ENCODE data around the gene SIAH2.

SIAH2 gene

DNA sequence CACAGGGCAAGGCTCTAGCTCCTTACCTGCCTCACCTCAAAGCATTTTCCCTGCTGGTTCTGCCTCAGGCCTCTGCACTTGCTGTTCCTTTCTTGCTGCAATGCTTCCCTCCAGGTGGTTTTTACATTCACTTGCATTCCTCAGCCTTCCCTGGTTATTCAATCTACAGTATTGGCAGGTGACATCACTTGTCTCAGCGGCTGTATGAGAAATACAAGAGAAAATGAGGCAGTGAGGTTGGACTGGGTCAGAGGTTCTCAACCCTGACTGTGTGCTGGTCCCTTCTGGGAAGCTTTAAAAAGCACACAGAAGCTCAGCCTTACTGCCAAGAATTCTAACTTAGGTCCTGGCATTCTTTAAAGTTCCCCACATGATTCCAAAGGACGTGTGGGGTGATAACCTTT, 26.7 kb downstream of the SIAH2 start:
- in situ Hi-C loops (cut with HindIII; ENCODE audit: low sequenced_read_pairs), result no loop called here

DNA sequence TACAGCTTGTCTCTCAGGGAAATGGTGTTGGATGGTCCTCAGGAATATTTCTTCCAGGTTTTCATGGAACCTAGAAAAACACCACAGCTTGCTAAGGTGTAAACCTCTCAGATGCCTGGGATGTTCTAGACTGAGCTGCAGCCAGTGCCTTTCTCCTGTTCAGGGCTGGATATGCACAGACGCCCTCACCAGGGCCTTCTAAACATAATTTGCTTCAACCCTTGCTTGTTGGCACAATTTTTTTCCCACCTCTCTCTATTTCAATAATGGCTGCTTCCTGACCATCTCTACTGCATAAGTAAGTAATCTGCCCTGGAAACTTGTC, 28.2 kb downstream of the SIAH2 start:
- in situ Hi-C loops (cut with HindIII; ENCODE audit: low sequenced_read_pairs), result no loop called here

DNA sequence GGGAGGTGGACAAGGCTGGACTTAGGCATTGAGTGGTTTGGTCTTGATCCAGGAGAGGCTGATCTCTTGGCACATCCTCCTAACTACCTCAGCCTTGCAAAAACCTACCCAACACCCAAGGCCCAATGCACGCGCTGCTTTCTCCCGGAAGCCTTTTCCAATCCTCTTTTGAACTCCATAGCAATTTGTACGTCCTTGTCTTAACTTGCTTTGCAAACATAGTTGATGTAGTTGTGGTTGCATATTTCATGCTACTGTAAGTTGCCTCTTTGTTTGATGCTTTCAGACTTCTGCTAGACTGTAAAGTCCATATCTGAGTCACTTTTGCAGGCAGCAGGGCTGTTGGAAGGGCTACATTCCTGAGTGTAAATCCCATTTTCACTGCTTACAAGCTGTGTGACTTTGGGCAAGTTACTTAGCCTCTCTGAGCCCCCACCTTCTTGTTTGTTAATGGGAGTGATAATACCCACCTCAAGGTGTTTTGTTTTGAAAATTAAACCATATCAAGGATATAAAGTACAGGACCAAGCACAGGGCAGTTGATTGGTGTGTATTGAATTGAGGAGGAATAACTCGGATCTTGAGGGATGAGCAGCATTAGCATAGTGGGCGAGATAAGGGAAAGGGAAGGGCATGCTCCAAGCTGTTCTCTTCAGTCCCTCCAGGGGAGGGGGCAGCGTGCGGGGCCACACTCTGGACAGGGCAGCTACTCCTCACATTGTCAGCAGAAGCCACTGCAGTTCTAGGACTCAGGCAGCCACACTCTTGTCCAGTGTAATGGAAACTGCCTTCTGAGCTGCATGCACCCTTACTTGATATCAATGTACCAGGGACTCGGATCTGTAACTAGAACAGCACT, 28.8 kb downstream of the SIAH2 start:
- in situ Hi-C loops (cut with HindIII; ENCODE audit: low sequenced_read_pairs), result no loop called here

DNA sequence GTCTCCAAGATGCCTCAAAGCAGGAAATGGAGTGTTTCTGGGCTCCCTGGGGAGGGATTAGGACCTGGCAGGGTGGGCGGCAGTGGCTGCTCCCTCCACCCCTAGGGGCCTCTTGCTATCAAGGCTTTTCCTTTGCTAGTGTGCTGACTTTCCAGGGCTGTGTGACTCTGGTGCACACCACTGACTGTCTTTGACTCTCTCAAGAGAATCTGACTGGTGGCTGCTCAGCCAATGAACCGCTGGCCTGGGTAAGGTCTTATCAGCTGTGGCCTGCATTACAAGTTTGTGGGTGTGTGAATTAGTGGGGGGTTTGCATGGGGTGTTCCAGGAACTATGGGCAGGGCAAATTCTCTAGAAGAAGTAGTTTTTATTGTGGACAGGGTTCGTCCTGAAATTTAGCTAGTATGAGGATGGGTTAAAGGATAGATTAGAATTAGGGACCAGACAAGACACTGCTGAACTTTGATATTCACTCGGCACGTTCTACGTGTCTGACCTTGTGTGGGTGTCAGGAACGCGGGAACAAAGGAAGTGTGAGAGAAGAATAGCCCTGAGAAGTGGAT, 29.5 kb downstream of the SIAH2 start:
- in situ Hi-C loops (cut with HindIII; ENCODE audit: low sequenced_read_pairs), result no loop called here

DNA sequence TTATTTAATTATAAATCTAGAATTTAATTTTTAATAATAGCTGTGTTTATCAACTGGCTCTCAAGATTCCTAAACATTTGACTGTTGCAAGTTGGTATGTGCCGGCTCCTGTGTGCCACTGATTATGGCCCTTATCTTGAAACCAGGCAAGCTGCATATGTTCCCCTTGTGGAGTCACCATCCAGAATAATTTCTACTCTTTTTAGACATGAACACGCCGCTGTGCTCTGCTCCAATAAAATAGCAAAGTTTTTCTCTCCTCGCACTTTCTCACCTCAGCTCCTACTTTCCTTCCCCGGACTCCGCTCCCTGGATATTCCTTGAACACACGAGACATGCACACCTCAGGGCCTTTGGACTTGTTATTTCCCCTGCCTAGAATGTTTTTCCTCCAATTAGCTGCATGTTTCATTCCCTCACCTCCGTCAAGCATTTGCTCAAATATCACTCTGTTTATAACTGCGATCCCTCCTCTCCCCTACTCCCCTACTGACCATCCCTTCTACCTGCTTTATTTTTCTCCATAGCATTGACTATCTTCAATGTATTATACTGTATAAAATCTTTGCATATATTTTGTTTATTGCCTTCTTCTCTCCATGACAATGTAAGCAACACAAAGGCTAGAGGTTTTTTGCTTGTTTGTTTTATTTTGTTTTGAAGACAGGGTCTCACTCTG, 33.1 kb downstream of the SIAH2 start:
- in situ Hi-C loops (cut with HindIII; ENCODE audit: low sequenced_read_pairs), result no loop called here

DNA sequence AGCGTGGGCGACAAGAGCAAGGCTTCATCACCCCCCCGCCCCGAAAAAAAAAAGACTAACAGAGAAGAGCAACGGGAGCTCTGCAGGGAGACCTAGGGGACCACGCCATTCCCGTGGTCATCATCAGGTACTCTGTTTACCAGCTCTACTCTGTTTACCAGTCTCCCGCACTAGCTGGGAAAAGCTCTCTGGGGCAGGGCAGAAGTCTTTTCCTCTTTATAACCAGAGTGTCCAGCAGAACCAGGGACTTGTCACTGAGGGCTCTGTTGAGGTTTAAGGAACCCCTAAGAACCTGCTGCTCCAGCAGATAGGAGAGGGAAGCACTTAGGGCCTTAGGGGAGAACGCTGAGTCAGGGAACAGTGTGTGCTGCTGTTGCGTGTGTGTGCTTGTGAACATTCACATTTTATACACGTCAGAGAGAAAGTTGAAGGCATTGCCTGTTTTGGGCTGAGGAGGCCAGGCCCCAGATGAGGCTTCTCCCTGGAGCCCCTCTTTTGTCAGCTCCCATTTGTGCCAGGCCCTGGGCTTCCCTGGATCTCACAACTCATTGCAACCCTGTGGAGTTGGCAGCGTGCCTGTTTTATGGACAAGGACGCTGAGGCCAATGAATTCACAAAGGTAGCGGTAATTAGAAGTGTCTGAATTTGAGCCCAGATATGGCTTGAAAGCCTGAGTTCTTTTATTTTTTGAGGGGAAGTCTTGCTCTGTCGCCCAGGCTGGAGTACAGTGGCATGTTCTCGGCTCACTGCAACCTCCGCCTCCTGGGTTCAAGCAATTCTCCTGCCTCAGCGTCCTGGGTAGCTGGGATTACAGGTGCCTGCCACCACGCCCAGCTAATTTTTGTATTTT, 35.1 kb downstream of the SIAH2 start:
- in situ Hi-C loops (cut with HindIII; ENCODE audit: low sequenced_read_pairs), result no loop called here

DNA sequence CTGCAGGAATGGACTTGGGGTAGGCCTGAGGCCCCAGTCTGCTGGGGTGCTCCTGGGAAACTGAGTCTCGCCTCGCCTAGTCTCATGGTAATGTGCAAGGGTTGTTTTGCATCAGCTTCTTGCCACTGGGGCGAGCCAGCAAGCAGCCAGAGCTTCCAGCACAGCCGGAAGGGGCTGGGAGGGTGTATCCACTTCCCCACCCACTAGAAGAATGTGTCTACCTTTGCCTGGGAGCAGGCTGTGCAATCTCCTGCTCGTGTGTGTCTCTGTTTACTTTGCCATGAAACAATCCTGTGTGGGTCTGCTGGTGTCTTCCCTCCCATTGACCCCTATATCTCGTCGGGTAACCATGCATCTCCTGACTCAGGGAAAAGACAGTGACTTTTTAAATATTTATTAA, 37.4 kb downstream of the SIAH2 start:
- in situ Hi-C loops (cut with HindIII; ENCODE audit: low sequenced_read_pairs), result no loop called here

DNA sequence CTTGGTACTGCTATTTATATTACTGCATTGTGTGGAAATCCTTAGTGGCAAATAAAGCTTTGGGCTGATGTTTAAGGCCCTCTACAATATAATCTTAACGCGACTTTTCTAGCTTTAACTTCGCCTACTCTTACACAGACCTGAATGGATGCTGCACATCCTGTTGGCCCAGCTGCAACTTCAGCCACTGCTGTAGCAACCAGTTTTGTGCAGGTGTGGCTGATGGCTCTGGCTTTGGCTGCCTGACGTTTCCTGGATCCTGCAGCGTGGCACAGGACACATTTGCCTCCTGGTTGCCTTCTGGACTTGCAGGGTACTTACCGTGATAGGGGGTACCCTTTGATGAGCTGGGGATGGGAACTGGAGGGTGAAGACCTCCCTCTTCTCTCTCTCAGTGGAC, 39.0 kb downstream of the SIAH2 start:
- in situ Hi-C loops (cut with HindIII; ENCODE audit: low sequenced_read_pairs), result no loop called here

DNA sequence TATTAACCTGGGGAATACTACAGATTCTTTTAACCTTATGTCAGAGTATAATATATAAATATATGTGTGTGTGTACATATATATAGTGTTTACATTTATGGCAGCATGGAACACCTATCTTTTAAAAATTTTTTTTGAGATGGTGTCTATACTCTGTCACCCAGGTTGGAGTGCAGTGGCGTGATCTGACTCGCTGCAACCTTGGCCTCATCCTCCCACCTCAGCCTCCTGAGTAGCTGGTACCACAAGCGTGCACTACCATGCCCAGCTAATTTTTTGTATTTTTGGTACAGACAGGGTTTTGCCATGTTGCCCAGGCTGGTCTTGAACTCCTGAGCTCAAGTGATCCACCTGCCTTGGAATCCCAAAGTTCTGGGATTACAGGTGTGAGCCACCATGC, 40.7 kb downstream of the SIAH2 start:
- in situ Hi-C loops (cut with HindIII; ENCODE audit: low sequenced_read_pairs), result no loop called here

DNA sequence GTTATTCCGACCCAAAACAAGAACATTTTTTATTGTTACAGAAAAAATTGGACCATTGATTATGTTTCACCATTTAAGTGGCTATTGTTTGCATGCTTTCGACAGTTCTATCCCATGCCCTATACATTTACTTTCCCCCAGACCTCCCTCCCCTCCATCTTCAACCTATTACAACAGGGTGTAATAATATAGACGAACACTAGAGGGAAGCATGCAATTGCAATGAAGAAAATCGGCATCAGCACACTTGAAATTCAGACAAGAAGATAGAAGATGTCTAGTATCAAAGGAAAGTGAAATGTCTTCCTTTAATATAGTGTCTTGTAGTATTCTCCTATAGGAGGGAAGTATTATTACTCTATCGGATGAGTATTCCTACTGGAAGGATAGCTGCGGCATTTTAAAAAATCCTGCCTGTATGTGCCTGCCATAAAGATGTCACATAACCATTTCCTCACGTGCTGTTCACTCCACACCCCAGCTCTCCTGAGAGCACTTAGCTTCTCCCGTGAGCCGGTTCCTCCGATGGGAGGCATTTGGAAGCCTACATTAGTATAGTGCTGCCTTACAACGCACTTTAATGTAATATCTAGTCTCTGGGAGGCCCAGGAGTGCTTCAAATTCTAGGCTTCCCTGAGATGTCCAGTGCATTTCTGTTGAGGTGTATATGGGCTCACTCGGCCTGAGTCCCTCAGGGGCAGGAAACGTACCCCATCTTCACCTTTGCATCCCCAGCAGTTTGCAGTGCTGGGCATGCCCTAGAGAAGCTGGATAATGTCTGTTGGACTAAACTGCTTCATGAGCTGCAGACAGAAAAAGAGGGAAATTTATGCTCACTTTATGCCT, 41.5 kb downstream of the SIAH2 start:
- in situ Hi-C loops (cut with HindIII; ENCODE audit: low sequenced_read_pairs), result no loop called here

DNA sequence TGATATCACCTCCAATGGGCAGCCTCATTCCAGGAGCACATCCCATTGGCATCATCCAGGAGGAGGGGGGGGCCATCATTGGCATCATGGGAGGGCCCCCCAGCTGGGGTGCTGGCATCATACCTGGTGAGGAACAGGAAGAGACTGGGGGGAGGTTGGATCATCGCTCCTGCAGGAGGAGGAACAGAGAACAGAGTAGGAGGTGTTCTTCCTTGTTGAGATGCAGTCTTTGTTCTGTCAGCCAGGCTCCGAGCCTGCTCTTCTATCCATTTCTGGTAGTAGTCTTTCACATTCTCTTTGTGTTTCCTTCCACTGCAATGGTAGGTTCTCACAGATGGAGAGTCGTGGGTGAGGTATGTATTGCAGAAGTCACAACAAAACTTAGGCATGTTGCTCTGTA, 42.5 kb downstream of the SIAH2 start:
- in situ Hi-C loops (cut with HindIII; ENCODE audit: low sequenced_read_pairs), result no loop called here

DNA sequence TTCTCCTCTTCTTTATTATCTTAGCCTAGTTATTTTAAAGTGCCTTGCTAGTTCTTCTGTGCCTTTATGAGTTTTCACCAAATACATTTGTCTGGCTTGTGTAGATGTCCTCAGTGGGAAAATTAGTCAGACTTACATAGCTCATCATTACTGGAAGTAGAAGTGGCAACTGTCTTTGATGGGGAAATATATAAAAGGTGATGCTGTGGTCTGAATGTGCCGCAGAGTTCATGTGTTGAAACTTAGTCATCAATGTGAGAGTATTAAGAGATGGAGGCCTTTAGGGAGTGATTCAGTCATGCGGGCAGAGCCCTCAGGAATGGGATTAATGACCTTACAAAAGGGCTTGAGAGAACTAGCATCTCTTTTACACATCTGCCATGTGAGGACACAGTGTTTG, 52.9 kb downstream of the SIAH2 start:
- in situ Hi-C loops (cut with HindIII; ENCODE audit: low sequenced_read_pairs), result no loop called here

DNA sequence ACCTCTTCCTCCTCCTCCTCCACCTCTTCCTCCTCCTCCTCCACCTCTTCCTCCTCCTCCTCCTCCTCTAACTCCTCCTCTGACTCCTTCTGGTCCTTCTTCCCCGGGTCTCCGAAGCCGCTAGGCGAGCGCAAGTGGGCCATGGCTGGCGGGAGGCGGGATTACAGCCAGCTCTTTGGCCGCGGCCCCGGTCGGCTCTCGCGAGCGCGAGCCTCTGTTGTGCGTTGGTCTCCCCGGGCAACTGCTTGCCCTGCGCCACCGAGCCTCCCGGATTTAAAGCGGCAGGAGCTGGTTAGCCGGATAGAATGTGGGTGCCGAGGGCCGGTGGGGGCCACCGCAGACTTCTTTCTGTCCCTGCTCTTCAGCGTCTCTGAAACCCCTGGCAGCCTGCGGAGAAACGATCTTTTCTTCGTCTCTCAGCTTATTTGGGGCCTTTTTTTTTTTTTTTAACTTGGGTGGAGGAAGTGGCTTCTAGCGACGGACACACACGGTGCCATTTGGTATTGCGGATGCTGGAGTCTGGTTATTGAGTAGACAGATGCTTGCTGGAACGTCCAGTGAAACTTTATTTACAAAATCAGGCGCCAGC, 59.1 kb downstream of the SIAH2 start, which contains the start of gene ERICH6:
TSS of gene ERICH6 (minus strand) at position 165 of the 589 bp plus-strand sequence. CDS start at position 143, 22 bp downstream.
- in situ Hi-C loops (cut with HindIII; ENCODE audit: low sequenced_read_pairs), result no loop called here

DNA sequence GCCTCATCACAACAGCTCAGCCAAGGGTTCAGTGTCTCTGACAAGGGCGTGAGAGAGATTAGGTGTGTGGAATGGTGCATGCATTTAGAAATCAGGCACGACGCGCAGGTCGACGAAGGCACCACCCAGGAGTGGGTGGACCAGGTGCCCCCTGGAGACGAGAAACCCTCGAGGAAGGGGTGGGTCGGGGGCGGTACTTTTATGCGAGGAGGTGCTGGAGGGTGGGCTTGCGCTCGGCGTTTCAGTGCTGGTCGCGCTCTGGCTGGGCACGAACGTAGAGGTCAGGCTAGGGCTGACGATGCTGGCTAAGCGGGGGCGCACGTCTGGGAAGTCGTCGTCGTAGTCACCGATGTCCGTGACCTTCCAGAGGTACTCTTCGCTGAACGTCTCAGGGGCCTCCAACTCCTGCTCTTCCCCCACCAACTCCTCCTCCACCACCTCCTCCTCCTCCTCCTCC, 59.6 kb downstream of the SIAH2 start:
- in situ Hi-C loops (cut with HindIII; ENCODE audit: low sequenced_read_pairs), result no loop called here

DNA sequence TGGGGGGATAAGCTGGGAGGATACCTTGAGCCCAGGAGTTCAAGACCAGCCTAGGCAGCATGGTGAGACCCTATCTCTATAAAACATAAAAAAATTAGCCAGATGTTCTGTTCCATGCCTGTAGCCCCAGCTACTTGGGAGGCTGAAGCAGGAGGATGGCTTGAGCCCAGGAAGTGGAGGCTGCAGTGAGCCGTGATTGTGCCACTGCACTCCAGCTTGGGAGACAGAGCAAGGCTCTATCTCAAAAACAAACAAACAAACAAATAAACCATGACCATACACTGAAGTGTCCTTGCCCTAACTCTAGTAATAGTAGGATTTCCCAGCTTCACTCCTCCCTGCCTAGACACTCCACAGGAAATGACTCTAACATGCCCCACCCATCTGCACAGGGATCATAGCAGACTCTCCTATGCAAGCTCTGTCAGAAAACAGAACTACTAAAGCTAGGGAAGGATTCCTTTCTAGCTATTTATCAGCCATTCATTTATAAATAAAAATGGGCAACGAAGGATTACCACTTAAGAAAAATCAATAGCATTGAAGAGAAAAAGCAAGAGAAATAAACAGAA, 63.8 kb downstream of the SIAH2 start:
- in situ Hi-C loops (cut with HindIII; ENCODE audit: low sequenced_read_pairs), result no loop called here

DNA sequence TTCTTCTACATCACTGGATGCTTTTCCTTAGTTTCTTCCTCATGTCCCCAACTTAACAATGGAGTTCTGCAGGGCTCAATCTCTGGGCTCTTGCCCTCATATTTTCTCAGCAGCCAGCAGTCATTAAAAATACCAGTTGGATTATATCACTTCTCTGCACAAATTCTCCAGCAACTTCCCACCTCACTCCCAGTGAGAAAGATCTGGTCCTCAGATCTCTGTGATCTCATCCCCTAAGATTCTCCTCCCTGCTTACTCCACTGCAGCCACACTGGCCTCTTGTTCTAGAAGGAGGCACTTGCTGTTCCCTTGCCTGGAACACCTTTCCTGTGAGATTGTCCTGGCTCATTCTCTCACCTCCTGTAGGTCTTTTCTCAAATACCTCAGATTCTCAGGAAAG, 65.3 kb downstream of the SIAH2 start:
- in situ Hi-C loops (cut with HindIII; ENCODE audit: low sequenced_read_pairs), result no loop called here

DNA sequence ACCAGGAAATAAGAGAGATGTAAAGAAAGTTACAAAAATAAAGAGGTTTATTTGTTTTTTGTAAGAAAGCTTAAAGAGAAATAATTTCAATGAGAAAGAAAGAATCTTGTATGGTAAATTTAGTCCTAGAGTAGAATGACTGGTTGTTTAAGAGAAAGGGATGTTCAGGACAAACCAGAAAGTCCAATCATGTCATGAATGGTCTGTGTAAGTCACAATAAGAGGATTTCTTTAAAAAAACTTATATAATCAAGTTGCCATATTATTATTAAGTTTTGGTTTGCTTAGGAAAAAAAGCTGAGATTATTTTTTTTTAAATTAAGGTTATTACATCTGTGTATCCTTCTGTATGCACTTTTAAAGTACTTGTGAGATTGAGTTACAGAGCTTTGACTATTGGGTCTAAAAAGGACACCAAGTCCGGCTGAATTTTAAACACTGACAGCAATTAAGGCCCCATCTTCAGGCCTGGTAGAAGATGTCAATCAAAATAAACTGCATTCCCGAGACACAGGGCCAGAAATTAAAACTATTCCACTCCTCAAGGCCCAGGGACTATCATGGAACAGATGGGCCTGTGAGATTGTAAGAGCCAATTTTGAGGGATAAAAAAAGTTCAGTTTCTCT, 71.4 kb downstream of the SIAH2 start:
- in situ Hi-C loops (cut with HindIII; ENCODE audit: low sequenced_read_pairs), result no loop called here
